Transverse colon (tissue), 3 donors: ENCODE results near the gene PHLDB2.

Experiments used
- POLR2A ChIP-seq: fragments of 450-650 bp; IDR thresholded peaks from one replicate; pipeline ENCODE4 v1.6.1; 2016; ENCODE audit warnings: antibody characterized with exemption, mild to moderate bottlenecking, moderate library complexity
- TF ChIP-seq, protein P1 (sequence below), 5 experiments: fragments of 200-600 bp in 3 of 5; fragments of 450-650 bp in 2 of 5; sonication (generic) in 3 of 5; IDR thresholded peaks; 1 replicate in 2 of 5; 2 replicates in 3 of 5; pipeline ENCODE4 v1.5.1; 2016 to 2017; ENCODE audit warnings: antibody characterized with exemption in 5 of 5, inconsistent platforms in 3 of 5, mild to moderate bottlenecking in 2 of 5, moderate library complexity in 1 of 5

- TF ChIP-seq, protein P1, sequence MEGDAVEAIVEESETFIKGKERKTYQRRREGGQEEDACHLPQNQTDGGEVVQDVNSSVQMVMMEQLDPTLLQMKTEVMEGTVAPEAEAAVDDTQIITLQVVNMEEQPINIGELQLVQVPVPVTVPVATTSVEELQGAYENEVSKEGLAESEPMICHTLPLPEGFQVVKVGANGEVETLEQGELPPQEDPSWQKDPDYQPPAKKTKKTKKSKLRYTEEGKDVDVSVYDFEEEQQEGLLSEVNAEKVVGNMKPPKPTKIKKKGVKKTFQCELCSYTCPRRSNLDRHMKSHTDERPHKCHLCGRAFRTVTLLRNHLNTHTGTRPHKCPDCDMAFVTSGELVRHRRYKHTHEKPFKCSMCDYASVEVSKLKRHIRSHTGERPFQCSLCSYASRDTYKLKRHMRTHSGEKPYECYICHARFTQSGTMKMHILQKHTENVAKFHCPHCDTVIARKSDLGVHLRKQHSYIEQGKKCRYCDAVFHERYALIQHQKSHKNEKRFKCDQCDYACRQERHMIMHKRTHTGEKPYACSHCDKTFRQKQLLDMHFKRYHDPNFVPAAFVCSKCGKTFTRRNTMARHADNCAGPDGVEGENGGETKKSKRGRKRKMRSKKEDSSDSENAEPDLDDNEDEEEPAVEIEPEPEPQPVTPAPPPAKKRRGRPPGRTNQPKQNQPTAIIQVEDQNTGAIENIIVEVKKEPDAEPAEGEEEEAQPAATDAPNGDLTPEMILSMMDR (IDR thresholded peaks at IDR 0.05), result no peak
- no peak for TF ChIP-seq POLR2A
Observed at GRCh38 chr3:112019716-112020115, 160.7 kb downstream of the PHLDB2 start.
